SH-SY5Y (cell line): ENCODE measurements around the gene SMAD3.

Experiments
- GATA2 ChIP-seq: IDR thresholded peaks from 2 replicates; pipeline ENCODE4 v1.6.1; 2011; ENCODE audit warnings: mild to moderate bottlenecking, low read depth, low read length
- GATA3 ChIP-seq: IDR thresholded peaks from 2 replicates; pipeline ENCODE4 v1.6.1; 2011; ENCODE audit warnings: low read depth, mild to moderate bottlenecking, low read length, moderate library complexity

GRCh38 chr15:67178569-67179210 is 113.3 kb downstream of the SMAD3 start:
- no peak for TF ChIP-seq GATA2
- no peak for TF ChIP-seq GATA3
